GM10248 (cell line): ENCODE measurements around the gene KLHL29.

ENCODE experiments used
- CTCF ChIA-PET: fragments of 300-600 bp; sonication (Branson Sonifier 250); formaldehyde crosslinking; extraction: SDS; loops from one replicate; lab custom pipeline; 2021; ENCODE audit warnings: antibody characterized with exemption; lab: Yijun Ruan, JAX
- POLR2A ChIA-PET: fragments of 350-650 bp; sonication (Branson Sonifier 250); formaldehyde crosslinking; extraction: SDS; loops from one replicate; lab custom pipeline; 2020; ENCODE audit warnings: antibody characterized with exemption; lab: Yijun Ruan, JAX
- DNase-seq: peaks from one replicate; pipeline ENCODE4 v3.0.0; 2012; ENCODE audit errors: extremely low spot score
- CTCF ChIP-seq: IDR thresholded peaks from 2 replicates; pipeline ENCODE4 v1.5.1; 2012; ENCODE audit warnings: mild to moderate bottlenecking, low read depth; ENCODE audit errors: extremely low read depth, missing control alignments, control extremely low read depth

The KLHL29 gene

GRCh38 chr2:23622966-23623675, 238.1 kb downstream of the KLHL29 start:
- POLR2A ChIA-PET, result no interaction called here
- TF ChIP-seq CTCF, result no peak
- no peak for DNase-seq
- CTCF ChIA-PET, result interaction anchor here (0.9 to 2.6 kb wide), 2 partner anchors 12 to 40 kb away, joined by 3 to 12 read pairs; no protein-coding TSS in a partner anchor

- POLR2A ChIA-PET, result no interaction called here
Observed at GRCh38 chr2:23624378-23624777, 239.4 kb downstream of the KLHL29 start.

GRCh38 chr2:23624915-23625314, 239.9 kb downstream of the KLHL29 start:
- TF ChIP-seq CTCF, result no peak
- DNase-seq, result no peak
- CTCF ChIA-PET, result interaction anchor here (1.8 to 2.6 kb wide), 2 partner anchors 10 to 20 kb away, joined by 5 to 12 read pairs; no protein-coding TSS in a partner anchor
- POLR2A ChIA-PET, result no interaction called here

More at GRCh38 chr2:23624378-23624777, 239.4 kb downstream of the KLHL29 start:
- DNase-seq, result no peak
- peak; percentile 11 for TF ChIP-seq CTCF
- CTCF ChIA-PET, result interaction anchor here (1.8 to 2.6 kb wide), 2 partner anchors 11 to 20 kb away, joined by 5 to 12 read pairs; no protein-coding TSS in a partner anchor

GRCh38 chr2:23625726-23626125, 240.7 kb downstream of the KLHL29 start:
- no peak for DNase-seq
- POLR2A ChIA-PET, result no interaction called here
- no peak for TF ChIP-seq CTCF
- CTCF ChIA-PET, result interaction anchor here (1.8 kb wide), 1 partner anchor 19 kb away, joined by 5 read pairs; no protein-coding TSS in a partner anchor

- no peak for DNase-seq
- no peak for TF ChIP-seq CTCF
- POLR2A ChIA-PET, result no interaction called here
- CTCF ChIA-PET, result interaction anchor here (1.0 kb wide), 1 partner anchor 9 kb away, joined by 4 read pairs; no protein-coding TSS in a partner anchor
Observed at GRCh38 chr2:23626701-23627230, 241.8 kb downstream of the KLHL29 start.

GRCh38 chr2:23627236-23628009, 242.4 kb downstream of the KLHL29 start:
- DNase-seq, result no peak
- POLR2A ChIA-PET, result no interaction called here
- TF ChIP-seq CTCF, result no peak
- CTCF ChIA-PET, result interaction anchor here (0.9 to 1.0 kb wide), 2 partner anchors 8 to 19 kb away, joined by 3 to 4 read pairs; no protein-coding TSS in a partner anchor
